GM19025 (cell line): ENCODE results near the gene ZNF732.
"Not testable (repeated sequence)": the region's sequence is repeated elsewhere in the genome, so short reads cannot be mapped to it uniquely, and the experiment has no call there.

Experiments used
- ATAC-seq: cut with Tn5 transposase; IDR thresholded peaks from one replicate; pipeline ENCODE4 v1.9.1; 2021; ENCODE audit warnings: mild to moderate bottlenecking, low read depth, moderate library complexity; ENCODE audit not compliant: unreplicated experiment

The ZNF732 gene

DNA sequence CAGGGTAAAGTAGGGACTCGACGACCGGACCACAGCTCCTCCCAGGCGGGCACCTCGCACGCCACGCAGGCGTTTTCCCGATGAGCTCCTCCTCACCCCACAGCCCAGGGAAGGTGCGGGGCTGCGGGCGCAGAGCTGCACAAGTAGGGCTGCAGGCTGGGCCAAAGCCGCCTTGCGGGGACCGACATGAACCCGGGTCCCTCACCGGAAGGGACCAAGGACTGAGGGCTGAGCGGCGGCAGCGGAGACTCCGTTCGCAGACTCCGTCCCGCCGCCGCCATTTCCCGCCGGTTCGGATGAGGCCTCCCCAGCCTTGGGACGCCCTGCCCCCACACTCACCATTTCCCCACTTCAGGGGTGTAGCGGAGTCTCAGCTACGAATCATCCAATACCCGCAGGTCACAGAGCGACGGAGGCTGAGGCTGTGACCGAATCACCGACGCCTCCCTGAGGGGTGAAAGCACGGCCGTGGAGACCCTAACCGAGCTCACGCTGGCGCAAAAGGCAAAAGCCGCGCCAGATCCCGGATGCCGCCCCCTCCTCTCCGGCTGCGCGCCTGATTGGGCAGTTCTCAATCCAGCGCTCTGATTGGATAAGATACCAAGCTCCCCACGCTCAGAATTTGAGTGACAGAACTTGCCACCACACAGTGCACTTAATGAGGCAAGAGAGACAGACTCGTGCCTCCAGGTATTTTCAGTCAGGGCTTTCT lies at the start of gene ZNF732:
Gene ZNF732, minus strand, starts transcription at position 506 of the 712 bp plus-strand sequence. Its CDS starts 164 bp downstream, at position 342.
- ATAC-seq: no peak

DNA sequence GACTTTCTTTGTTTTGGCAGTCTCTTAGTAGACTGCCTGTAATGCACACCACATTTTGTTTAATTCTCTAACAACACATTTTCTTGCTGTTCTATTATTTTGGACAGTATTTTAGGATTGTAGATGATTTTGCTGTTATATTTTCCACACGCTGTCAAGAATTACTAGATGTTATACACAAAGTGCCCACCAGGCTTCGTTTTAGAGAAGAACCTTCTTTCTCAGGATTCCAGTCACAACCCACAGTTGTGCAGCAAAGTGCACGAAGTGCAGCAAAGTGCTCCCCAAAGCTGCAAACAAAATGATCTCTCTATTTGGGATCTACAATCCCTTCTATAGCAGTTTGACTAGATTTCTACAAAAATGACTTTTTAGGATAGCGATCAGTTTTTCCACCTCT lies 34.7 kb upstream of the ZNF732 start:
- no peak for ATAC-seq

DNA sequence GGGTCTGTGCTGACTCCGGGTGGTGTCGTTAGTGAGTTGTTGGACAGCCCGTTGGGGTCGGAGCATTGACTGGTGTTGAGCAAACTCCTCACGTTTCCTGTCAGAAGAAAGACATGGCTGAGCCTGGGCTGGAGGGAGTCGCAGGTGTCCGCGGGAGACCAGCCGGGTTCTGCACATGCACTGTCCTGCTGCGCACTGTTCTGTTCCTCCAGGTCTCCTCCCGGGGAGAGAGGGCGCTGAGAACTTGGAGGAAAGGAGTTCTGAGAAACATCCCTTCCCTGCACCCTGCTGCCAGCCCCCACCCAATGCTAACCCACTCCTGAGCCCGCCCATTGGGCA lies 33.5 kb upstream of the ZNF732 start:
- ATAC-seq: no peak

DNA sequence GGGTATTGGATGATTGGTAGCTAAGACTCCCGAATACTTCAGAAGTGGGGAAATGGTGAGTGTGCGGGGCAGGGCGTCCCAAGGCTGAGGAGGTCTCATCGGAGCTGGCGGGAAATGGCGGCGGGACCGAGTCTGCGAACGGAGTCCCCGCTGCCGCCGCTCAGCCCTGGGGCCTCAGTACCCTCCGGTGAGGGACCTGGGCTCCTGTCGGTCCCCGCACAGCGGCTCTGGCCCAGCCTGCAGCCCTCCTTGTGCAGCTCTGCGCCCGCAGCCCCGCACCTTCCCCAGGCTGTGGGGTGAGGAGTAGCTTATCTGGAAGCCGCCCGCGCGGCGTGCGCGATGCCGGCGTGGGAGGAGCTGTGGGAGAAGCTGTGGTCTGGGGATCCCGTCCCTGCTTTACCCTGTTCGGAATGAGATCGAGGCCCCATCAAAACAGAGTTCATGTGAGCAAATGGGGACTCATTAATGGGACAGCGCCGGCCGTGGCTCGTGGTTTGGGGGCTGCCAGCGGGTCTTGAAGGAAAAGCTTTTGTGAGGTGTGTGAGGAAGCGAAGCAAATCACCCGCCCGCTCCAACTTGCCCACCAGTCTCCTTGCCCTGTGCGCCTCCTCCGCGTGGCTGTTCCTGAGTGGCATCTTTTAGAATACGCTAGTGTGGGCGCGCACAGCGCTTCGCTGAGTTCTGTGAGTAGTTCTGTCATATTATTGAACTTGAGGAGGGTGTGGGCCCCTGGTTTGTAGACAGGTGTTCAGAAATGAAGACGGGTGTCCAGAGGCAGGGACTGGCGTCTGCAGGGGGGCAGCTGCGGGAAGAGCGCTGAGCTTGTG lies 32.9 kb upstream of the ZNF732 start:
- ATAC-seq: peak; percentile 28

GRCh38 chr4:337143-337931 lies 32.1 kb upstream of the ZNF732 start, which contains the start of gene ZNF141:
Gene ZNF141, plus strand, starts transcription at chr4:337814. Its CDS starts 170 bp downstream, at chr4:337984.
- ATAC-seq: peak; percentile 93

DNA sequence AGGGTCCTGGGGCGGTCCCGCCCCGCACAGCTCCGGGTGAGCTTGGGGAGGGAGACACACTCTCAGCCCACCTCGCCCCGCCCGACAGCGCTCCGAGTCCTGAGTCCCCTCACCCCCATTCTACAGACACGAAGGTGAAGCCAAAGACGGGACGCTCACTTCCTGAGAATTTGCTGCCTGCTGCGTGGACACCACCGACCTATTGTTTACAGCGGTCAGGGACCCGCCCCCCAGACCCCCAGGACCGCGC lies 31.5 kb upstream of the ZNF732 start:
- peak; percentile 0 for ATAC-seq

DNA sequence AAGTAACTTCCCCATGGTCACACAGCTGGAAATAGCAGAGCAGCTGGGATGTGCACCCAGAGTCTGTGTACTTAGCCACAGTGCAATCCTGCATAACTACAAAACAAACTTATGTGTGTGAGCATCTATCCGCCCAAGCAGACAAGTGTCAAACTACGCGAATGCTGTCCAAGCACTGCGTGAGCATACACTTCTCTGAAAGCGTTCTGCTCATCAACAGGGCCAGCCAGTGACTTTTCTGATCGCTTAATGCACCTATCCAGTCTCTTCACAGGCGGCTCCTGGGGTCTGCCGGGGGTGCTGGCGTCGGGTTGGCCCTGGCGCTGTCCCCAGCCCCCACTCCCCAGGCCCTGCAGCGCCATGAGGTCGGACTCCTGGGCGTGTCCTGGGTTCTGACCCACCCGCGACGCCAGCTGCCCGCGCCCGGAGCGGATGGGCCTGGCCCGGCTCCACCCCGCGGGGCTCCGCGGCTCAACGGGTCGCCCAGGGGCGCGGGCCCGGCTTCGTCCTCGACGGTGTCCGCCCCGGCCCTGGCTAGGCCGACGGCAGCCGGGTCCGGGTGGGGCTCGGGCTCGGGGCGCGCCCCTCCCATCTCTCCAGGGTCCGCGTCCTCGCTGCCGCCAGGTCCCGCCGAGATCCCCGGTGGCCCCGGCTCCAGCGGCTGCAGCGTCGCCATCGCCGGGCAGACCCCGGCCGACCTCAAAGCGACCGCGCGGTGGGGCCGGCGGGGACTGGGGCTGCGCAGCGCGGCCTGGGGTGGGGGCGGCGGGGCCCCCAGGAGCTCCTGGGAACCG lies 31.0 kb upstream of the ZNF732 start:
- no peak for ATAC-seq

GRCh38 chr4:335515-335914 lies 30.2 kb upstream of the ZNF732 start:
- ATAC-seq: no peak

DNA sequence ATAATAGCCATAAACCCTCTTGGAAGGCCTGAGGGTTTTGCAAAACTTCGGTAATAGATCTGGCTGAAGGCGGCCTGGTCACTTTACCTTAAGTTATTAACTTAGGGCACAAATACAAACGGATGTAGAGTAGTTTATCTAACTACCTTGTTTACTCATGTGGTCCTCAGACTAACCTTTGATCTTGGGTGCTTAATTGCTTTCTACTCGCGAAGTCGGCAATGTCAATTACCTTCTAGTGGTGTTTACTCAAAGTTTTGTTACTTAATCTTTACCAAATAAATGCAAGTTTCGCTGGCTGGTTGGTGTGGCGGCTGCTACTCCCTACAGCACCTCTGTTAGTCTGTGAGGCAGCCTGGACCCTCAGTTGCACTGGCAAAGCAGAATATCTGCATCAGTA lies 23.5 kb upstream of the ZNF732 start:
- no peak for ATAC-seq

DNA sequence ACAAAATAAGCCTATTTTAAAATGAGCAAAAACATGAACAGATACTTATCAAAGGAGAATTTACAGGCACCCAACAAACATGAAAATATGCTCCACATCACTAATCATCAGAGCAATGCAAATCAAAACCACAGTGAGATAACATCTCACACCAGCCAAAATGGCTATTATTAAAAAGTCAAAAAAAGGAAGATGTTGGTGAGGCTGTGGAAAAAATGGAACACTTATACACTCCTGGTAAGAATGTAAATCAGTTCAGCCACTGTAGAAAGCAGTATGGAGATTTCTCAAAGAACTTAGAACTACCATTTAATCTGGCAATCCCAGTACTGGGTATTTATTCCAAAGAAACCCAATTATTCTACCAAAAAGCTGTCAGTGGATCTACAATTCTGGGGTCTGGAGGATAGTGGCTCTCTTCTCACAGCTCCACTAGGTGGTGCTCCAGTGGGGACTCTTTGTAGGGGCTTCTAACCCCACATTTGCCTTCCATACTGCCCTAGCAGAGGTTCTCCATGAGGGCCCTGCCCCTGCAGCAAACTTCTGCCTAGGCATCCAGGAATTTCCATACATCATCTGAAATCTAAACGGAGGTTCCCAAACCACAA lies 9.1 kb upstream of the ZNF732 start:
- no peak for ATAC-seq

DNA sequence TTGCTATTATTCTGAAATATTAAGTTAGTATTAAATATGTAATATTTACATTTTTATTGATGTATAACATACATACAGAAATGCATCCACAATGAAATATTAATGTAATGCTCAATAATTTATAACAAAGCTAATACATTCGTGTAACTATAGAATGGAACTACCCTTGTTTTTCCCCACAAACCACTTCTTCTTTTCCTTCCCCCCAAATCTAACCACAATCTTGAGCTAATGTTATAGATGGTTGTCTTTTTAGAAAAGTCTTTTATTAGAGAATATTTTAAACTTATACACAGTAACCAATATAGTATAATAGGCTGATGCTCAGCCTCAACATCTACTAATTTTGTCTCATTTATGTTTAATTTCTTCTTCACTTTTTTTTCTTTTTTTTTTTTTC lies 4.5 kb upstream of the ZNF732 start:
- ATAC-seq: no peak

DNA sequence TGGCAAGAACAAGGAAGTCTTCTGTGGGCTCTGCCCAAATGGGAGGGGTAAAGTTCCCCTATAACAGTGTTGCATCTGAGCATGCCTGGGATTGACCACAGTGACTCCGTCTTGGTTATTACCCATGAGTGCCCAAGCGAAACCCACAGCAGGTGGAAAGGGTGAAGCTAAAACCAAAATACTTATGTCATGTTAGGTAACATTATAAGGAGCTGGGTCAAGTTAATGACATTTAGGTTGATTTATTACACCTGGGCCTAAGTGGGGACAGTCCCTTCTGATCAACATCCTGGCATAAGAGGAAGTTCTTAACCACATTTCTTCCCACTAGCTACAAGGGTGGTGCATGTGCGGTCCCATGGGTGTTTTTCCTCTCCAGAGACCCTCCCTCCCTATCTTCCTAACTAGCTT lies 1.3 kb upstream of the ZNF732 start:
- no peak for ATAC-seq

DNA sequence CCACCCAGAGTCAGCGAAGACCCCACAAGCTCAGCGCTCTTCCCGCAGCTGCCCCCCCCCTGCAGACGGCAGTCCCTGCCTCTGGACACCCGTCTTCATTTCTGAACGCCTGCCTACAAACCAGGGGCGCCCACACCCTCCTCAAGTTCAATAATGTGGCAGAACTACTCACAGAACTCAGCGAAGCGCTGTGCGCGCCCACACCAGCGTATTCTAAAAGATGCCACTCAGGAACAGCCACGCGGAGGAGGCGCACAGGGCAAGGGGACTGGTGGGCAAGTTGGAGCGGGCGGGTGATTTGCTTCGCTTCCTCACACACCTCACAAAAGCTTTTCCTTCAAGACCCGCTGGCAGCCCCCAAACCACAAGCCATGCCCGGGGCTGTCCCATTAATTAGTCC lies 758 bp downstream of the ZNF732 start:
- ATAC-seq: not testable (repeated sequence)

GRCh38 chr4:302381-302780 lies 2.9 kb downstream of the ZNF732 start:
- ATAC-seq: no peak

GRCh38 chr4:294732-295131 lies 10.5 kb downstream of the ZNF732 start:
- no peak for ATAC-seq

DNA sequence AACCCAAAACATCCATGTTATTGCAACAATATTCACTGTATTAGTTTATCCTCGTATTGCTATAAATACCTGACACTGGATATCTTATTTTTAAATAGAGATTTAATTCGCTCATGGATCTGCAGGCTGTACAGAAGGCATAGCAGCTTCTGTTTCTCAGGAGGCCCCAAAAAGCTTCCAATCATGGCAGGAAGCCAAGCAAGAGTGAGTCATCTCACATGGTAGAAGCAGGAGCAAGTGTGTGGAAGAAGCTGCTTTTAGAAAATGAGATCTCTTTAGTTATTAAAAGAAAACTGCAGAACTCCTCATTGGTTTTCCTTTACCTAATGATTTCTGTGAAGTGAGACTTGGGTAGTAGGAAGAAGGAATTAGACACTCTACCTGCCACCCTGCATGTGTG lies 16.4 kb downstream of the ZNF732 start:
- no peak for ATAC-seq

DNA sequence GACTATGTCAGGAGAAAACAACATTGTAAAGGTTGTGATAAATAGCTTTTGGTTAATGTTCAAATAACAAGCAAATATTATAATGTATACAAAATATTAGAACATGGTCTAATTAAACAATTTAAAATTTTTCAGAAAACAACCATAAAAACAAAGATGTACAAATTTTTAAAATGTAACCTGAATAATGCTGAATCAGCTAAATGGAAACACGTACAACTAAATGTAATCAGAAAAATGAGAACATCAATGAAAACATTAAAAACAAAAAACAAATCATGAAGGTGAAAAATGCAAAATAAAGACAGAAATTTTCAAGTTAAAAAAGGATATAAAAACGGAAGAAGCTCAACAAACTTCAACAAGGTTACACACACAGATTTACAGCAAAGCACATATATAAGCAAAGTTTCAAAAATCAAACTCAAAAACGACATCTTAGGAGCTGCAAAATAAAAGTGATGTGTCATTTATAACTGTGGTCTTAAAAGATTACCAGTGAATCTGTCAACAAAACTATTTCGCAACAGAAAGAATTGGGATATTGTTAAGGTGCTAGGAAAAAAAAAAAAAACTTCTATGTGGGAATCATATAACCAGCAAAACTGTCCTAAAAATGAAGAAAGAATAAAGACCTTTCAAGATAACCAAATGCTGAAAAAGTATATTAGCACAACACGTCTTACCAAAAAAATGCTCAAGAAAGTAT lies 31.8 kb downstream of the ZNF732 start:
- ATAC-seq: no peak

DNA sequence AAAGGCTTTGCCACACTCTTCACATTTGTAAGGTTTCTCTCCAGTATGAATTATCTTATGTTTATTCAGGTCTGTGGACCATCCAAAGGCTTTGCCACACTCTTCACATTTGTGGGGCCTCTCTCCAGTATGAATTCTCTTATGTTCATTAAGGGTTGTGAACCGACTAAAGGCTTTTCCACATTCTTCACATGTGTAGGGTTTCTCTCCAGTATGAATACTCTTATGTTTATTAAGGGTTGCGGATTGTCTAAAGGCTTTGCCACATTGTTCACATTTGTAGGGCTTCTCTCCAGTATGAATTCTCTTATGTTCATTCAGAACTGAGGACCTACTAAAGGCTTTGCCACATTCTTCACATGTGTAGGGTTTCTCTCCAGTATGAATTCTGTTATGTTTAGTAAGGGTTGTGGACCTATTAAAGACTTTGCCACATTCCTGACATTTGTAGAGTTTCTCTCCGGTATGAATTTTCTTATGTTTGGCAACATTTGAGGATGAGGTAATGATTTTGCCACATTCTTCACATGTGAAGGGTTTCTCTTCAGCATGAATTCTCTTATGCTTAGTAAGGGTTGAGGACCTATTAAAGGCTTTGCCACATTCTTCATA lies 33.7 kb downstream of the ZNF732 start:
- ATAC-seq: no peak

DNA sequence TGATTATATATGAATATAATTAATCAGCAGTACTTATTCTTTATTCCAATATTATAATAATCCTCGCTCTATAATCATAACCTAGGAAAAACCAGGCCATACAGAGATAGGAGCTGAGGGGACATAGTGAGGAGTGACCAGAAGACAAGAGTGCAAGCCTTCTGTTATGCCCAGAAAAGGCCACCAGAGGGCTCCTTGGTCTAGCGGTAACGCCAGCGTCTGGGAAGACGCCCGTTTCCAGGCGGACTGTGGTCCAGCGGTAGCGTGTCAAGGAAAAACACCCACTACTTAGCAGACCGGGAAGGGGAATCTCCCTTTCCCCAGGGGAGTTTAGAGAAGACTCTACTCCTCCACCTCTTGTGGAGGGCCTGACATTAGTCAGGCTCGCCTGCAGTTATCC lies 46.0 kb downstream of the ZNF732 start:
- ATAC-seq: not testable (repeated sequence)
